Esophagus squamous epithelium (tissue), 5 donors: ENCODE results near the gene MYH14. TPM values are rescaled to one million over a fixed set of nuclear protein-coding genes. Genes with fewer than 3 reads are reported as not detected.
A peak's percentile ranks its signal among the peaks of the same experiment; 100 is the strongest.

Source experiments
- DNase-seq: peaks from one replicate; lab custom pipeline; 2025; lab: John Stamatoyannopoulos, UW
- H3K27ac ChIP-seq, 4 donors: fragments of 200-600 bp; sonication (generic); one replicate each; pipeline ENCODE4 v1.5.1; 2016 to 2019; ENCODE audit warnings: mild to moderate bottlenecking in 1 of 4
- H3K27me3 ChIP-seq, 4 donors: fragments of 200-600 bp; sonication (generic); 1 replicate in 3 of 4; 2 replicates in 1 of 4; pipeline versions ENCODE4 v1.5.1 to v1.6.0; 2017 to 2021; ENCODE audit warnings: antibody characterized with exemption in 1 of 4
- H3K36me3 ChIP-seq, 3 donors: fragments of 200-600 bp; sonication (generic); one replicate each; pipeline ENCODE4 v1.5.1; 2016 to 2019
- H3K4me1 ChIP-seq, 3 donors: fragments of 200-600 bp; sonication (generic); one replicate each; pipeline ENCODE4 v1.5.1; 2017 to 2019
- H3K4me3 ChIP-seq, 4 donors: fragments of 200-600 bp; sonication (generic); 1 replicate in 3 of 4; 2 replicates in 1 of 4; pipeline ENCODE4 v1.5.1; 2016 to 2019; ENCODE audit warnings: mild to moderate bottlenecking in 2 of 4, moderate library complexity in 1 of 4
- H3K9me3 ChIP-seq, 3 donors: fragments of 200-600 bp; sonication (generic); one replicate each; pipeline ENCODE4 v1.5.1; 2016 to 2019
- CTCF ChIP-seq, 6 experiments: fragments of 450-650 bp in 4 of 6; fragments of 200-600 bp in 2 of 6; sonication (generic) in 2 of 6; IDR thresholded peaks; one replicate each; pipeline ENCODE4 v1.5.1; 2016 to 2019; ENCODE audit warnings: antibody characterized with exemption in 6 of 6, mild to moderate bottlenecking in 4 of 6, moderate library complexity in 4 of 6
- POLR2A ChIP-seq, 4 donors: fragments of 450-650 bp; IDR thresholded peaks; one replicate each; pipeline ENCODE4 v1.6.1; 2017; ENCODE audit warnings: antibody characterized with exemption in 4 of 4, mild to moderate bottlenecking in 4 of 4, moderate library complexity in 3 of 4
- WGBS, 2 donors: methylation state at CpG; one replicate each; pipeline ENCODE4 v1.1.5; 2018; 5-methylcytosine and 5-hydroxymethylcytosine counted together
- intact Hi-C: fragments of 100-400 bp; cut with DNase I; formaldehyde crosslinking; loops from one replicate; pipeline ENCODE4 v1.15.0; 2022
- total RNA-seq, 4 donors: library from RNA; depleted of rRNA; stranded (reverse); fragments of >200 nt; gene quantifications; one replicate each; pipeline ENCODE4 v1.1.0, GENCODE V29; 2016
- donor health status: DM: yes; HTN: yes; CAD: no.

MYH14 gene
- total RNA-seq, 4 donors from 2014 or later: 31.1 to 141 (median 39.0) TPM

DNA sequence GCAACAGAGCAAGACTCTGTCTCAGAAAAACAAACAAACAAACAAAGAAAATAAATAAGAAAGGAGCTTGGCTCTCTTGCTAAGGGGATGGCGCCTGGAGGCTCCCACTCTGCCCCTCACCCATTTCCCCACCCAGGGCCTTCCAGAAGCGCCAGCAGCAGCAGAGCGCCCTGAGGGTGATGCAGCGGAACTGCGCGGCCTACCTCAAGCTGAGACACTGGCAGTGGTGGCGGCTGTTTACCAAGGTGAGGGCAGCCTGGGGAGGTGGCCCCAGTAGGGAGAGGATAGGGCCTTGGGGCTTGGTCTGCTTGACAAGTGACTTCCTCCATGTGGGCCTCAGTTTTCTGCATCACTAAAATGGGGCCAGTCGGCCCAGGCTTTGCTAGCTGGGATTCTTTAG is 59.8 kb downstream of the MYH14 start:
- Histone ChIP-seq H3K36me3 (peaks cover 0 to 60% (median 0%) of the 10 kb centered on the region in 3 donors), H3K27me3 (peaks cover 0 to 11% (median 0%) of the 10 kb centered on the region in 4 donors), H3K9me3 (no peaks in the 10 kb centered on the region), H3K27ac (no peak overlapping the region), H3K4me1 (peaks cover 0 to 20% (median 0%) of the 10 kb centered on the region in 3 donors), H3K4me3 (no peak overlapping the region)
- no peak for DNase-seq
- 71 to 85% methylated on average over 4 to 7 of the region's 8 CpGs for WGBS, 2 donors
- intact Hi-C loops: no loop called here
- no peak for TF ChIP-seq CTCF (IDR thresholded peaks at IDR 0.05)
- no peak for TF ChIP-seq POLR2A (IDR thresholded peaks at IDR 0.05)

DNA sequence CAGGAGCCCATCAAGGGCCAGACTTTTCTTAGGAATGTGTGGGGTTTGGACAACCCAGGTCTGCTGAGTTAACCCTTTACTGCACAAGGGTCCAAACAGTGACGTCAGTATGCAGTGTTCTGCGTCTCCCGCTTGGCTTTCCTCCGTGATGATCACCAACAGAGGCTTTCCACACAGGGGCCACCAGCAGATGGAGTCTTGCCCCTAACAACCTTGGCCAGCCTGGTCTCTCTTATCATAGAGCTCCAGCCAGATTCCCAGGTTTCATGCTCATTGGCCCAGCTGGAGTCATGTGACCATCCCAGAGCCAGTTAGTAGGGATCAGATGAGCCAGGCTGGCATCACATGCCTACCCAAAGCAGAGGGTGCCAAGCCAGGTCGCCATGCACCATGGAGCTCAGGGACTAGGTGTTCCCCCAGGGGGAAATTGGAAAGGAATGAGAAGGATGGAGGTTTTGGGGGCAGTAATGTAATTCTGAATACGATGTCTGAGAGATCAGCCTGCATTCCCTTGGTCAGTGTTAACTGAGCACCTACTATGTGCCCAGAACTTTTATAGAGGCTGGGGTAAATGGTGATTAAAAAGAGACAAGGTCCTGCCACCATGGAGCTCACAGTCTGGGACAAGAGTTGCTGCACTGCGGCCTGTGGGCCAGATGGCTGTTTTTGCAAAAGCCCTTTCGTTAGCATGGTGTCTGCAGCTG is 61.2 kb downstream of the MYH14 start:
- intact Hi-C loops: no loop called here
- peaks cover 0 to 64% (median 0%) of the 10 kb centered on the region in 3 donors for H3K36me3 ChIP-seq
- no peak overlapping the region for H3K27ac ChIP-seq

DNA sequence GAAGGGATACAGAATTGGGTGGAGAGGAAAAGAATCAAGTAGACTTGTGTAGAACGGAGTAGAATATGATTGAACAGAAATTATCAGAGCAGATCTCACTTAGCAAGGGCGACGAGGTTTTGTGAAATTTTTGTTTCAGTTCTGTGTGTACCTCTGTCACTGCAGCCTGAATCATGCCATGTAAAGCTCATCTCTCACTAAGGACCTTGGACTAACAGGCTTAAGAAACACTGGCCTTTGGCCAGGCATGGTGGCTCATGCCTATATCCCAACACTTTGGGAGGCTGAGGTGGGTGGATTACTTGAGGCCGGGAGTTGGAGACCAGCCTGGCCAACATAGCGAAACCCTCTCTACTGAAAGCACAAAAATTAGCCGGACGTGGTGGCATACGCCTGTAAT is 62.6 kb downstream of the MYH14 start:
- no peak for TF ChIP-seq POLR2A (IDR thresholded peaks at IDR 0.05)
- TF ChIP-seq CTCF (IDR thresholded peaks at IDR 0.05): no peak
- DNase-seq: no peak
- Histone ChIP-seq H3K4me3 (no peak overlapping the region), H3K9me3 (no peaks in the 10 kb centered on the region), H3K27me3 (peaks cover 0 to 18% (median 0%) of the 10 kb centered on the region in 4 donors), H3K36me3 (peaks cover 0 to 63% (median 0%) of the 10 kb centered on the region in 3 donors), H3K4me1 (peaks cover 0 to 20% (median 0%) of the 10 kb centered on the region in 3 donors), H3K27ac (peak overlapping the region in 1 of 4 donors; percentile 49)
- 77 to 81% methylated on average over 8 of the region's 8 CpGs for WGBS, 2 donors
- intact Hi-C loops: no loop called here

More for the DNA sequence above, 61.2 kb downstream of the MYH14 start:
- H3K4me1 ChIP-seq: peaks cover 0 to 20% (median 0%) of the 10 kb centered on the region in 3 donors
- H3K27me3 ChIP-seq: peaks cover 0 to 15% (median 0%) of the 10 kb centered on the region in 4 donors
- no peak for TF ChIP-seq POLR2A (IDR thresholded peaks at IDR 0.05)
- no peak for TF ChIP-seq CTCF (IDR thresholded peaks at IDR 0.05)
- H3K4me3 ChIP-seq: no peak overlapping the region
- 71 to 75% methylated on average over 8 of the region's 8 CpGs for WGBS, 2 donors
- DNase-seq: no peak
- H3K9me3 ChIP-seq: no peaks in the 10 kb centered on the region

DNA sequence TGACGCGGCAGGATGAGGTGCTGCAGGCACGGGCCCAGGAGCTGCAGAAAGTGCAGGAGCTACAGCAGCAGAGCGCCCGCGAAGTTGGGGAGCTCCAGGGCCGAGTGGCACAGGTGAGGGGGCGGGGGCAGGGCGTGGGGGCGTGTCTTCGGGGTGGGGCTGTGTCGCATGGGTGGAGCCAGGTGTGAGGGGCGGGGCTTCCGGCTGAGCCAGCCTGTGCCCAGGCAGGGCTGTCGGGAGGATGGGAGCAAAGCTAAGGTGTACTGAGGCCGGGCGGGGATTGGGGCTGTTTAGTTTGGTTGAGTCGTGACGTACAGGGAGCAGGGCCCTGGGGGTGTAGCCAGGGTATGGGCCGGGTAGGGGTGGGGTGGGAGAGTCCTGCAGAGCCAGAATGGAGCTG is 63.5 kb downstream of the MYH14 start:
- Histone ChIP-seq H3K27ac (peak overlapping the region in 2 of 4 donors; percentile 20 to 49), H3K9me3 (no peaks in the 10 kb centered on the region), H3K4me3 (no peak overlapping the region), H3K4me1 (peaks cover 0 to 20% (median 0%) of the 10 kb centered on the region in 3 donors), H3K27me3 (peaks cover 0 to 20% (median 0%) of the 10 kb centered on the region in 4 donors), H3K36me3 (peaks cover 0 to 65% (median 0%) of the 10 kb centered on the region in 3 donors)
- no peak for TF ChIP-seq CTCF (IDR thresholded peaks at IDR 0.05)
- TF ChIP-seq POLR2A (IDR thresholded peaks at IDR 0.05): no peak
- DNase-seq: no peak
- WGBS, 2 donors: 18 to 24% methylated on average over 8 to 10 of the region's 20 CpGs
- intact Hi-C loops: no loop called here

DNA sequence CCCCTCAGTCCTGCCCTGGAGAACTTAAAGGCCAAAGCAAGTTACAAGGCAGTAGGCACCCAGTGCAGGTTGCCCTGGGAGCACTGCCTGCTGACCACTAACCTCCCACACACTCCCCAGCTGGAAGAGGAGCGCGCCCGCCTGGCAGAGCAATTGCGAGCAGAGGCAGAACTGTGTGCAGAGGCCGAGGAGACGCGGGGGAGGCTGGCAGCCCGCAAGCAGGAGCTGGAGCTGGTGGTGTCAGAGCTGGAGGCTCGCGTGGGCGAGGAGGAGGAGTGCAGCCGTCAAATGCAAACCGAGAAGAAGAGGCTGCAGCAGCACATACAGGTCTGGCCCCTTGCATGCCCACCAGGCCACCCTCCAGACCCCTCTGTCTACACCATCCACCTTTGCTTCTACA is 64.6 kb downstream of the MYH14 start:
- Histone ChIP-seq H3K27me3 (peaks cover 0 to 20% (median 0%) of the 10 kb centered on the region in 4 donors), H3K27ac (no peak overlapping the region), H3K4me1 (peaks cover 0 to 20% (median 0%) of the 10 kb centered on the region in 3 donors), H3K9me3 (no peaks in the 10 kb centered on the region), H3K4me3 (no peak overlapping the region), H3K36me3 (peaks cover 0 to 64% (median 0%) of the 10 kb centered on the region in 3 donors)
- TF ChIP-seq CTCF (IDR thresholded peaks at IDR 0.05) (no peak), POLR2A (IDR thresholded peaks at IDR 0.05) (no peak)
- no peak for DNase-seq
- intact Hi-C loops: no loop called here
- whole genome bisulfite sequencing, 2 donors: 79 to 92% methylated on average over 8 to 9 of the region's 13 CpGs
